GM18519 (cell line): Measurements from ENCODE around the gene PHACTR3.

Experiments
- ATAC-seq: cut with Tn5 transposase; IDR thresholded peaks from one replicate; pipeline ENCODE4 v1.9.1; 2021; ENCODE audit warnings: mild to moderate bottlenecking, moderate library complexity; ENCODE audit not compliant: unreplicated experiment, low FRiP score

PHACTR3 gene

DNA sequence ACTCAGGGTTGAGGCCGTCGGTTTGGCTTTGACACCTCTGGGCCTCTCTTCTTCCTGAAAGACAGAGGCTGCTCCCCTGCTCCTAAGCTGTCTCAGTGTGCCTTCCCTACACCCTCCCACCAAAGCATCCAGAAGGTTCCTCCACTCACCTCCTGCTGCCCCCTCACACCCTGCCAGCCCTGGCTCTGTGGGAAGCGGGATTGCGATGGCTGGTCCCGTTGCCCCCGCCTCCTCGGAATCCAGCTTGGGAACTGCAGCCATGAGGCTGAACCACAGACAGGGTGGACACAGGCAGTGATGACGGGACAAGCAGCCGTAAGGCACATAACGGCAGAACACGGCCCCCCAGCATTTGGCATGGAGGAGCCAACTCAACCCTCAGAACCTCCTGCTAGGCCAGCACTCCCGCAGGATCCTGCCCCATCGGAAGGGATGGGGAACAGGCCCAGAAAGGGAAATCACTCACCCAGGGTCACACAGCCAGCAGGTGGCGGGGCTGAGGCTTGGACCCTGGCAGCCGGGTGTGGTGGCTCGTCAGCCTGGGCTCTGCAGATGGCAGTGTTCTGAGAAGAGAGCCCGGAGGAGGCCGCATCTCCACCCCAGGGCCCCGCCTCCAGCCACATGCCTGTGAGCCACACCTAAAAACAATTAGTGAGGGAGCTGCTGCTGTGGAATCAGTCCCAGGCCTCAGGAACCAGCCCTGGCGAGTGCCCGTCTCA is 139.6 kb downstream of the PHACTR3 start:
- ATAC-seq = no peak

DNA sequence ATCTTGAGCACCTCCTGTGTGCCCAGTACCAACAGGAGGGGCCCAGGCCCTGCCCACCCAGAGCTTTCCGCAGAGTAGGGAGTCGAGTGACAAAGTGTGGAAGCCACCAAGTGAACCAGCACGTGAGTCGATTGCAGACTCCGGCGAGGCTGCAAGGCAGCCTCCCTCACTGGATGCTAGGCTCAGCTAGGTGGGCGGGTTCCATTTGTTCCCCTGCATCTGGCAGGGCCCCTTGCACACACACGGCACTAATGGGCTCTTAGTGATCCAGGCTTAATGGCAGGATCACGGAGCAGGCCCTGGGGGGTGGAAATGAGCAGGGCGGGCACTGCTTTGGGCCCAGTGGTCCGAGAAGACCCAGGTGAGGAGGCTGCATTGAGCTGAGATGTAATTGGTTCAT is 140.4 kb downstream of the PHACTR3 start:
- ATAC-seq = no peak

DNA sequence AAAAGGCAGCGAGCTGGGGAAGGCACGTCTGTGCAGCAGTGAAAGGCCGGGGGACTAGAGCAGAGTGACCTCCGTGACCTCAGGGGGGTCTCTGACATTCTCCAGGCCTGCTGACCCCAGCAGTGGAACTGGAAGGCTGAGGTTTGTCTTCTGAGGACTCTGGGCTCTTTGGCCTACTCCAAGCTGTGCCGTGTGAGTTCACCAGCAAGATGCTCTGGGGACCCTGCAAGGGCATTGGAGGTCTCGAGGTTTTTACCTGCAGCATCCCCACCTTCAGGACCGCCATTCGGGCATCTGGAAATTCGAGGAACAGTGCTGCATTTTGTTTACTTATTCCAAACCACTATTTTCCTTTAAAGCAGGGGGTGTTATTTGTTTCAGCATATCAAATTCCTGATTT is 140.9 kb downstream of the PHACTR3 start:
- no peak for ATAC-seq

DNA sequence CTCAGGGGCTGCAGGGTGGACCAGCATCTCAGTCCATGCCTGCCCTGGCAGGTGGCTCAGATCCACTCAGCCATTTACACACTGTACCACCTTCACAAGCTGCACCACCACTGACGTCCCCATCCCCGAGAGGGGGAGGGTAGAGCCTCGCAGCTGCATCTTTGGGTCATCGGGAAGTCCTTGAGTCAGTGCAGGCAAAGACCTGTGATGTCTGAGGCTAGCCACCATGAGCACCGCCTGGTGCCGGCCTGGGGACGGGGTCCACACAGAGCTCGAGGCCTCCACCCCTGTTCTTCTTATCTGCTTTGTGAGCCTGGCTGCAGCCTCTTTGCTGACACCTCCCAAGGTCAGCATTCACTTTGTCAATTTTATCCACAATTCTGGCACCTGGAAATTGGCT is 141.4 kb downstream of the PHACTR3 start:
- no peak for ATAC-seq

DNA sequence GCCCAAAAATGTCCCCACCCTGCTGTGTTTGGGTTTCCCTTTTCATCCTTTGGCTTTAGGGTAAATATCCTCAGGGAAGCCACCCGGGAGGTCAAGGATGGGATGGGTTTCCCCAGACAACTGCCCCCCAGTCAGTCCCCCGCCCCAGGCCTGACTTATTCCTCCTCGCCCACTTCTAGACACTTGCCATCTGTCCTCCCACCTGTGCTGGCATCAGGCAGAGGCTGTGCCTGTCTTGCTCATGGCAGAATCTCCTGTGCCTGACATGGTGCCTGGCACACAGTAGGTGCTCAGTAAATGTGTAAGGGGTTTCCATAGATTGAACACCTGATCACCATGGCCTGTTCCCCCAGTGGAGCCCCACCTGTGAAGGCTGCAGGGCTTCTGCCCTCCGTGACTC is 141.8 kb downstream of the PHACTR3 start:
- no peak for ATAC-seq

DNA sequence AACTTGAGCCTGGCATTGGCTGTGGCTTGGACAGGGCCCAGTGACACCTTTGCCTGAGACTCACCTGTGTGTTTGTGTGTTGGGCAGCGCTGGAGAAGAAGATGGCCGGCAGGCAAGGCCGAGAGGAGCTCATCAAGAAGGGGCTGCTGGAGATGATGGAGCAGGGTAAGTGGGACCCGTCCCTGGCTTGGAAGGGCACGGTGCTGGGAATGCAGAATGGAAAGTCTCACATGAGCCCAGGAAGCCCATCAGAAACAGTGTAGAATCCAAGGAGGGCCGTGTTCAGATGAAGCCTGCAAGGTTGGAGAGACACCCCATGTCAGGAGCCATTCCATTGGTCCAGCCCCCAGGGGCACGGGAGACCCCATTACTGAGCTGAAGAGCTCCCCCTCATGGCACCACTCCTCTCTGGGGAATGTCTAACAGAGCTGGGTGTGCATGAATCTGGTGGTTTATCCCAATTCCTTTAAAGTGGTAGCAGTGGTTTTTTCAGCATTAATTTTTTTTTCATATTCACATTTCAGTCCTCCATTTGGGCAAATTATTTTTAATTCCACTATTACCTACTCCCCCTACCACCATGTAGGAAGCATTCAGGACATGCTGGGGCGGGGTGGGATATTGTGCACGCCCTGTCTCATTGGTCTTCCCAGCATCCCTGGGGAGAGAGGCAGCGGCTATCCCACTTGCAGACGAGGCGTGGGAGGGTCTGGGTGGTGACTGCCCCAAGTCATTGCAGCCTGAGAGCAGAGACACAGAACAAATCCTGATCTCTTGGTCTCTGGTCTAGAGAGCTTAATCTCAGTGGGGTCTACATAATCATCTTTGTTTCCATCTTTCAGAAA is 143.6 kb downstream of the PHACTR3 start:
- ATAC-seq = no peak

DNA sequence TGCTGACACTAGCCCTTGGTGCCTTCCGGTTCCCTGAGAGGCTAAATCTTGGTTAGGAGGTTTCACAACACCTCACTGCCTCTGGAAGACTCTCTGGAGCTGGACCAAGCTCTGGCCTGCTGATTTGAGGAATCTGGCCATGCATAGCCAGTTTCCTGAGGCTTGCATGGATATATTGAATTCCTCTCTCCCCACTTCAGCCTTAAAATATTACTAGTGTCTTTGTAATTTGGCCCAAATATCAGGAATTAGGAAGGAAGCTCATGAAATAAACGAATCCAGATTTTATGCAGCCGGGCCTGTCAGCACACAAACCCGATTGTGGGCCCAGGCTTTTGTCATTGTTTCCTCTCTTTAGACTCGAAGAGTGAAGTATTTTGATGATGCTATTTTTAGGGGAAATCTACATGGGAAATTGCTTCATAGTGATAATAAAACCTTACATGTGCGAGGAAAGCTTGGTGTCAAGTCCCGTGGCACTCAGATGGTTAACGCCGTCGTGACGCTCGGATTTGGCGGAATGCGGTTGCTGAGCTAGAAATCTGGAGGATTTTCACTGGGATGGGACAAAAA is 144.4 kb downstream of the PHACTR3 start:
- ATAC-seq = no peak

DNA sequence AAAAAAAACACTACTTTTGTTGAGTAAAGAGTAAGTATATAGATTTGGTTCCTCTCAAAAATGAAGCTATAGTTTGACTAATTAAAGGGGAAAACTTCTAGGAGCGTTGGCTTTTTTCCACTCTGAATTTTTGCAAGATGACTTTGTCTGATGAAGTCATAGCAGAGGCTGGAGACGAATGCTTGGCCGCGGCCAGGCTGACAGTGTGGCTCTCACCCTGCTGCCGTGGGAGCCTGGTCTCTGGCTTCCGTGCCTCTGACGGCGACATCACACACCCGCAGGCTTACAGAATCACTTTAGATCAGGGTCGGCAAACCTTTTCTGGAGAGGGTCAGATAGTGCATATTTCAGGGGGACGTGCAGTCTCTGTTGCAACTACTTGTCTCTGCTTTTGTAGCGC is 145.0 kb downstream of the PHACTR3 start:
- no peak for ATAC-seq

DNA sequence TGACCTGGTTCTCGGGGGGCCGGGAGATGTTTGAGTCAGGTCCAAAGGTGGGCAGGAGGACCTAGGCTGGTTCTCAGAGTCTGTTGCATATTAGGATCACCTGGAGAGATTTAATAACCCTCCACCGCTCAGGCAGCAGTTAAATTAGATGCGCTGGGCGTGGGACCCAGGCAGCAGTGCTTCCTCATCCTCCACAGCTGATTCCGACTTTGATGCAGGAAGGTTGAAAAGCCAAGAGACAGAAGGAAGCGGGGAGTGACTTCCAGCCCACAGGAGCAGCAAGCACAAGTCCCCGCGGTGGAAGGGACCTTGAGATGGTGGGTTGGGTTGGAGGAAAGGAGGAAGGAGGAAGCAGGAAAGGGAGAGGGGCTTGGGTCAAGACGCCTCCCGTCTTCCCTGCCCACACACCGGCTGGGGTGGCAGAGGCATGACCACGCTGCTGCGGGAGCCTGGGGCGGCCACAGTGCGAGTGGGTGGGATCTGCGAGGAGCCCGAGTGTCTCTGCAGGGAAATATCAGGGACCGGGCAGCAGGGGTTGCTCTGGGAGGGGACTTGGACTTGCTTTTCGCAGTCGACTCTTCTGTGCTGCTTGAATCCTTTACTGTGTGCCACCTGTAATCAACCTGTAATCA is 146.0 kb downstream of the PHACTR3 start:
- no peak for ATAC-seq

DNA sequence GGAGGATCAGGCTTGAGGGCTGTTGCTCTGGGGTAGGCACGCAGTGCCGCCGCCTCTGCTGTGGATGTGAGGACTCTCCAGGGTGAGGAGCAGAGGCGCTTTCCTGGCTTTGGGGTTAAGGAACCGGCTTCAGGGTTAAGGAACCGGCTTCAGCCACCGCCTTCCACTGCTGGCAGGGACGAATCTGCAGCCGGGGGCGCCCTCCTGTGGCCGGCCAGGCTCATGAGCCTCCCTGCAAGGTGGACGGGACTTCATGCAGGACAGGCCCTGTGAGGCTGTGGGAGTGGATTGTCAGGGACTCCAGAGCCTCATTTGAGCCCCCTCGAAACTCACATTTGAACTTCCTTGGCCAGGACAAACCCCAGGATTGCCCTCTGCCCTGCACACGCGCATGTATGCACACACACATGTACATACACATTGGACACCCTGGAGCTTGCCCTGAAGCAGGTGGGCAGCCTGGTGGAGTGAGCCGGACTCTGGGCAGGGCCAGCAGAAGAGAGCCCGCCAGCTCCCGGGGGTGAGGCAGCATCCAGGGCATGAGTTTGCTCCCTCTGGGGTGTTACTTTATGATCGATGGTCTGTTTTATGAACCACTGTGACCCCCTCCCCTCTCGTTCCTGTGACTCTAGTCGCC is 146.9 kb downstream of the PHACTR3 start:
- ATAC-seq = peak; percentile 48

DNA sequence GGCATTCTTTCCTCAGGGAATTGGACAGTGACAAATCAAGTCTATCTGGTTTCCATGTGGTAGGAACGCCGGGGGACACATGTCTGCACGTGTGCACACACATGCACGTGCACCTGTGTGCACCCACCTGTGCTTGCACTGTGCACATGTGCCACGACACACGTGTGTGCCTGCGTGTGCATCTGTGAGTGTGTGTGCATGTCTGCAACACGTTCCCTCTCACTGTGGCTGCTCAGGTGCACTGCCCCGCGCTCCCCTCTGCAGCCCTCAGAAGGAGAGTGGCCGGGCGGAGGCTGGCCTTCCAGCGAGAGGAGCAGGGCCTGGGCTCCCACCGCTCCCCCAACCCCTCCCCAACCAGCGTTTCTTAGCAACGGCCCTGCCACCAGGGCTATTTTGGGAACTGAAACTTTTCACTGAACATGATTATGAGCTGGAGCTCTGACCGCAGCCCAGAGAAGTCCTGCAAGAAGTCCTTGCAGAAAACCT is 147.8 kb downstream of the PHACTR3 start:
- peak; percentile 63 for ATAC-seq

DNA sequence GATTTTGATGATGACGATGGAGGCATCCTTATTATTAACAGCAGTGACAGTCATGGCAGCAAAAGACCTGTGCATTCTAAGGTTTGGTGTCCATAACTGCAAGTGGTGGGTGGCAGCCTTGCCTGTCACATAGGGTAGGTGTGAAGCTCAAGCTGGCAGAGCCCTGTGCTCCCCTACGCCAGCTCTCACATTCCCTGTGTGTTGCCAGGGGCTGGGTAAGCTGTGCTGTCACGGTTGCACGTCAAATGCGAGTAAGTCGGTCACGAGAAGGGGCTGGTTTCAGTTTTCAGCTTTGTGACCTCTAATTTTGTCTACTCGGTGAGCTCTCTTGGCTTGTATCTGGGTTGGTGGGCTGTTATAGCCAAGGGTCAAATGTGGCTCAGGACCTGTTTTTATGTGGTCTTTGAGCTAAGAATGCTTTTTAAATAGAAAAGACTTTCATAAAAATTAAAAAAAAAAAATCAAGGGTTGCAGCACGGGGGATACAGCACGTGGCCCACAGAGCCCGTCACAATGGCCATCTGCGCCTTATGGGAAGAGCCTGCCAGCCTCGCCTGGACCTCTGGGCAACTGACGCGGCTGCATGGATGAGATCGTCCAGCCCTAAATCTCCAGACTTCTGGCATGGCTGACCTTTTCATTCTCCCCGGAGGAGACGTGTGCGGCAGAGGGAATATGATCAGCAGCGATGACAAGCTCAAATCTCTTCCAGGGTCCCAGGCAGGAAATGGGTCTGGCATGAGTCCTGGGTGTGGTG is 148.5 kb downstream of the PHACTR3 start:
- peak; percentile 36 for ATAC-seq

DNA sequence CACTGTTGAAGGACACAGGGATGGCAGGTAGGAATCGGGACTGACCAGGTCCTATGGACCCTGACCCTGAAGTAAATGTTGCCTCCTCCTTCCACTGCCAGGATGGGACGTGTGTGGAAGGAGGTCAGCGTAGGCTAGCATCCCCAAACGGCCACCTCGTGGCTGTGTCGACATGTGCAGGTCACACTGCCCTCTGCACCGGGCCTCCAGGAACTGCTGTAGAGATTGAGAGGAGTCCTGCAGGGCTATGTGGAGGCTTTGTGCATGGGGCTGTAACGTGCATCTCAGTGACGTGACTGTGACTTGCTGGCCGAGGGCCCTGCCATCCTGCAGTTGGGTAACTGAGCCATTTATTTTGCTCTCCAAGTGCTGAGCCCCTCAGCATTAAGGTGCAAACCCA is 149.5 kb downstream of the PHACTR3 start:
- no peak for ATAC-seq

DNA sequence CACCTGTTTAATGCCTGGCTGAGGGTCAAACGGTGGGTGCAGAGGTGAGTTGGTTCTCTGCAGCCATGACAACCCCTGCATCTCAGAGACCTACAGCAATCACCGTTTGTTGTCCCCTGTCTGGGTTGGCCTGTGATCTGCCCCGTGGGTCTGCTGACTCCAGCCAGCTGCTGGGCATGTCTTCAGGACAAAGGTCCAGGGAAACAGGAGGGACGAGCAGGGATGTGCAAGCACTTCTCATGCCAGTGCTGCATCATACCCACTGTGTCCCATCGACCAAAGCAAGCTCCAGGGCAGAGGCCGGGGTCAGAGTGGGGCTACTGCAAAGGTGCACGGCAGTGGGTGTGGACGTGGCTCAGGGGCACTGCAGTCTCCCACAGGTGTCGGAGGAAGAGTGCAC is 150.2 kb downstream of the PHACTR3 start:
- ATAC-seq = no peak

DNA sequence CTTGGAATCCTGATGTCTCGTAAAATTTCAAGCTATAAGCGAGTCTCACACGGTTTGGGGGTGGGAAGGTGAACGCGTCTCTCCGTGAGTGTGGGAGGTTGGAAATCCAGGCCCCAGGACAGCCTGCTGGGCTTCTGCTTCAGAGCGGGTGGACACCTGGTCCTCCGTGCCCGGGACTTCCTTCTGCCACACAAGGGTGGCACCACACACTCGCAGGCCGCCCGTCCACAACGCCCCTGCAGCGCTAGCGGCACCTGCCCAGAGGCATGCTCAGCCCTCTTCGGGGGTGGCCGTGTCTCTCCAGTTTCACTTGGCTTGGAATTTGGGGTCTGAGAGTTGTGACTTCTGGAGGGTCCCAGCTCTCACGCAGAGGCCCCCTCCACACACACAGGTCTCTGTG is 151.9 kb downstream of the PHACTR3 start:
- ATAC-seq = no peak

DNA sequence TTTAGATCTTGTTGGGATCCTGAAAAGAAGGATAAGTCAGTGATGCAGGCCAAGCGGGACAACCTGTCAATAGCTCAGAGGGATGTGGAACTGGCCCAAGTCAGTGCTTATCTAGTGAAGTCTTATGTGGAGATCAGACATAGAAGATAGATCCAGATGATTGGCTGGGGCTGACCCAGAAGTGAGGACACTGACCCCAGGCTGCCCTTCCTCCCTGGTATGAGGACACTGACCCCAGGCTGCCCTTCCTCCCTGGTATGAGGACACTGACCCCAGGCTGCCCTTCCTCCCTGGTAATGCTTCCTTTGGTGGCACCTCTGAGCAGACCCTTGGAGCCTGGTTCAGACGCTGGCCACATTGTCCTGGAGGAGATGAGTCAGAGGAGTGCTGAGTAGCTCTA is 159.7 kb downstream of the PHACTR3 start:
- ATAC-seq = no peak

DNA sequence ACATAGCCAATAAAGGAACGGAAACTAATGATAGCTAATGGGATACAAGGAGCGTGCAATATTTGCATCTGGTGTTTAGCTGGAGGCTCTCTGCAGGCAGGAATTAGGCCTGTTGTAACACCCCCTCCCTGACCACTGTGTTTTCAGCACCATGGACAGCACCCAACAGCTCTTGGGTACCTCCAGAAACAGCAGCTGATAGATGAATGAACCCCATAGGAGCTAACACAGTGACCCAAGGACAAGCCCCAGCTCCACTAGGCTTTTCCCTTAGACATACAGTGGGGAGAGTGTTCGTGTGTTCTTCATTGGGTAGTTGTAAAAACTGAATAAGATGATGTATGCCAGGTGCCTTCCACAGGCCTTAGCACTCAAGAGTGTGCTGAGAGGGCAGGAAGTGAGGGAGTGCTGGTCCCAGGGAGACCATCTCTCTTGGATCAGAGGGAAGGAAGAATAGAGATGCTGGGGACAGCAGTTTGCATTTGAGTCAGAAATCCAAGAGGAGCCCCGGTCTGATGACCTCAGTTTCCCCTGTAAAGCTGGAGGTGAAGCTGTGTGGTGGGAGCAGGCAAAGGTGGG is 161.3 kb downstream of the PHACTR3 start:
- ATAC-seq = no peak

DNA sequence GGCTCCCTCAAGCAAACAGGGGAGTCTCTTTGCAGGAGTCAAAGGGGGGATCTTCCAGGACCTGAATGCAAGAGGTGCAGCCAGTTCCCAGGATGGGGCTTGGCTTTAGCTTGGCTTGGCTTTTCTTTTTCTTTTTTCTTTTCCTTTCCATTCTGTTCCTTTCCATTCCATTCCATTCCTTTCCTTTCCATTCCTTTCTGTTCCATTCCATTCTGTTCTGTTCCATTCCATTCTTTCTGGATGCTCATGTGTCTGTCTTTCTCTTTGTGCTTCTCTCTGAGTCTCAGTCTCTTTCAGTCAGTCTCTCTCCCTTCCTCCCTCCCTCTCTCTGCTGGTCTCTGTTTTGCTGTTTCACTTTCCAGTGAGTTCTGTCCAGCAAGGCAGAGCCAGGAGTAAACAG is 163.3 kb downstream of the PHACTR3 start:
- ATAC-seq = no peak

DNA sequence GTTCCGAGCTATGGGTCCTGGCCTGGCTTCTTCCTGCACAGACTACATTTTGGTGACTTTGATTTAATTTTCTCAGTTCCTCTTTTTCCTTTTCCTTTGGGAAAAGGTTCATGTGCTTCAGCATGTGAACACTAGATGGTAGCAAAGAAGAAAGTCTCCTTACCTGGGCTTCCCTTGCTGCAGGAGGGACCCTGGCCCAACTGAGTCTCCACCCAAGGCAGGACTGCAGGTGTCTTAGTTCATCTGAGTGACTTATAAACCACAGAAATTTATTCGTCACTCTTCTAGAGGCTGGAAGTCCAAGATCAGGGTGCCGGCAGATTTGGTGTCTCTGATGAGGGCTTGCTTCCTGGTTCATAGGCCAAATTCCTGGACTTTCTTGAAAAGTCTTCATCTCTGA is 165.9 kb downstream of the PHACTR3 start:
- no peak for ATAC-seq

DNA sequence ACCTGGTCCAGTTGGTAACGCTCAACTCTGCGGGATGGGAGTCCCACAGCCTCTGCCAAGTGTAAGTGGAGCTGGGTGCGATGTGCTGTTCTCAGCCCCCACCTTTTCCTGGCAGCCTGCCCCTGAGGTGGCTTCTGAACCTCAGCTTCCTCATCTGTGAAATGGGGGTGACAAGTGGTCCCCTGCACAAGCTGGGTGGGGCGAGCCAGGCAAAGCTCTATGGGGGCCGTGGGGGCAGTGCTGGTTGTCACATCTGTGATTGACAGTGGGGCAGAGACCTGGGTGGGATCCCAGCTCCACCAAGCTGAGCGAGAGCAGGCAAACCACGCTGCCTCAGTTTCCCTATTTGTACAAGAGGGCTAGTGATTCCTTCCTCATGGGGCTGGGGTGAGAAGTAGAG is 166.5 kb downstream of the PHACTR3 start:
- no peak for ATAC-seq
